GM12891 (cell line): Measurements from ENCODE around the gene CBS.
"Not testable (repeated sequence)": the region's sequence is repeated elsewhere in the genome, so short reads cannot be mapped to it uniquely, and the experiment has no call there.

Experiments used
- POLR2AphosphoS5 ChIP-seq: IDR thresholded peaks from 2 replicates; pipeline ENCODE4 v1.6.1; 2011; ENCODE audit warnings: low read depth, low read length, control low read depth
- TAF1 ChIP-seq: IDR thresholded peaks from 2 replicates; pipeline ENCODE4 v1.6.1; 2011; ENCODE audit warnings: low read depth, low read length, control low read depth

- TF ChIP-seq POLR2AphosphoS5, TAF1: not testable (repeated sequence)
Observed at GRCh38 chr21:43108177-43108576, 32.5 kb upstream of the CBS start.
